H1 (cell line): ENCODE results near the gene CHCHD6. TPM values are rescaled to one million over a fixed set of nuclear protein-coding genes. Genes with fewer than 3 reads are reported as not detected.

Experiments
- EP300 ChIP-seq, 2 experiments: IDR thresholded peaks; 1 replicate in 1 of 2; 2 replicates in 1 of 2; pipeline ENCODE4 v1.6.1; 2011 to 2012; ENCODE audit warnings: low read depth in 2 of 2, low read length in 2 of 2, mild to moderate bottlenecking in 2 of 2, borderline replicate concordance in 1 of 2, inconsistent platforms in 1 of 2, moderate library complexity in 1 of 2
- GABPA ChIP-seq: IDR thresholded peaks from 2 replicates; pipeline ENCODE4 v1.6.1; 2011; ENCODE audit warnings: mild to moderate bottlenecking, low read length, moderate library complexity, borderline replicate concordance; ENCODE audit not compliant: insufficient read depth
- SIRT6 ChIP-seq: IDR thresholded peaks from one replicate; pipeline ENCODE4 v1.7.1; 2012; ENCODE audit warnings: low read length, inconsistent platforms
- polyA plus RNA-seq, 7 experiments: library from polyadenylated mRNA; depleted of rRNA in 3 of 7; stranded (reverse) in 5 of 7; unstranded in 2 of 7; fragments of >200 nt in 5 of 7; fragments of 200-250 nt in 2 of 7; gene quantifications; 1 replicate in 5 of 7; 2 replicates in 1 of 7; 4 replicates in 1 of 7; pipeline versions ENCODE4 v1.2.1 to v1.2.3, GENCODE V29; 2011 to 2013; ENCODE audit warnings: missing spikeins in 2 of 7, mixed read lengths in 2 of 7
- total RNA-seq: library from RNA; stranded (reverse); fragmentation: NEBNext Ultra II Directional; extraction: Animal tissue kit (Norgen Biotek cat#: 25700); gene quantifications from 2 replicates; pipeline ENCODE4 v1.2.1, GENCODE V29; 2021

CHCHD6 gene
- total and polyA plus RNA-seq, 2 of the 8 experiments (the other 6 are each of a cell fraction or from before 2014, with no cell fraction given): 32.4 to 37.6 TPM

- TF ChIP-seq GABPA: no peak
- no peak for TF ChIP-seq EP300 (IDR thresholded peaks at IDR 0.05; ENCODE audit: borderline replicate concordance in 1 of 2, low read depth in 2 of 2, low read length in 2 of 2)
- no peak for TF ChIP-seq SIRT6
Observed at GRCh38 chr3:126748701-126749546, 44.9 kb downstream of the CHCHD6 start (continued).
